GM18873 (cell line): ENCODE measurements around the gene ADNP.

Experiments used
- ATAC-seq: cut with Tn5 transposase; IDR thresholded peaks from one replicate; pipeline ENCODE4 v1.9.1; 2021; ENCODE audit warnings: mild to moderate bottlenecking, moderate library complexity, moderate number of reproducible peaks; ENCODE audit not compliant: unreplicated experiment, low FRiP score

The ADNP gene

GRCh38 chr20:50855498-50856474 lies 75.5 kb downstream of the ADNP start:
- ATAC-seq: no peak

- ATAC-seq: no peak
Observed at GRCh38 chr20:50854506-50855249, 76.6 kb downstream of the ADNP start.

GRCh38 chr20:50852085-50852484 lies 79.2 kb downstream of the ADNP start:
- ATAC-seq: no peak

DNA sequence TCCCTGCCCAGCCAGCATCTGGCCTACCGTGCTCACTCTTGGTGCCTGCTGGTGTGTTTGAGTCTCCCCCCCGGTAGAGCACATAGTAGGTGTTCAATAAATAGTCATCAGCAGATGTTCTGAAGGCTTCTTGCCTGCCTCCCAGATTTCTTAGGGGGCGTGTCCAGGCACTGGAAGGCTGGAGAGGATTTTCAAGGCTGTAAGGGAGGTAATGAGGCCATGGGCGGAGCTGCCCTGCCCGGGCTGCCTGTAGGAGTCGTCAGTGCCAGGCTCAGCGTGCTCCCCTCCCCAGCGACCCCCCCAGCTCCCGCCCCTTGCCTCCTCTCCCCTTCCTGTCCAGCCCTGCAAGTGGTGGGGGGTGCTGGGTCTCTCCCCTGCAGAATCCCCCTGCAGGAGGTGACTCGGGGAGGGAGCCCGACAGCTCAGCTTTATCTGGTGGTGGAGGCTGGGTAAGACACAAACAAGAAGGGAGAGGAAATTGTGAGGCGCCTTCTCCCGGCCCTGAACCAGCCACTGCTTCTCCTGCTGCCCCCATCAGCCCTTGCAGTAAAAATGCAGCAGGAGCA lies 80.4 kb downstream of the ADNP start:
- no peak for ATAC-seq

DNA sequence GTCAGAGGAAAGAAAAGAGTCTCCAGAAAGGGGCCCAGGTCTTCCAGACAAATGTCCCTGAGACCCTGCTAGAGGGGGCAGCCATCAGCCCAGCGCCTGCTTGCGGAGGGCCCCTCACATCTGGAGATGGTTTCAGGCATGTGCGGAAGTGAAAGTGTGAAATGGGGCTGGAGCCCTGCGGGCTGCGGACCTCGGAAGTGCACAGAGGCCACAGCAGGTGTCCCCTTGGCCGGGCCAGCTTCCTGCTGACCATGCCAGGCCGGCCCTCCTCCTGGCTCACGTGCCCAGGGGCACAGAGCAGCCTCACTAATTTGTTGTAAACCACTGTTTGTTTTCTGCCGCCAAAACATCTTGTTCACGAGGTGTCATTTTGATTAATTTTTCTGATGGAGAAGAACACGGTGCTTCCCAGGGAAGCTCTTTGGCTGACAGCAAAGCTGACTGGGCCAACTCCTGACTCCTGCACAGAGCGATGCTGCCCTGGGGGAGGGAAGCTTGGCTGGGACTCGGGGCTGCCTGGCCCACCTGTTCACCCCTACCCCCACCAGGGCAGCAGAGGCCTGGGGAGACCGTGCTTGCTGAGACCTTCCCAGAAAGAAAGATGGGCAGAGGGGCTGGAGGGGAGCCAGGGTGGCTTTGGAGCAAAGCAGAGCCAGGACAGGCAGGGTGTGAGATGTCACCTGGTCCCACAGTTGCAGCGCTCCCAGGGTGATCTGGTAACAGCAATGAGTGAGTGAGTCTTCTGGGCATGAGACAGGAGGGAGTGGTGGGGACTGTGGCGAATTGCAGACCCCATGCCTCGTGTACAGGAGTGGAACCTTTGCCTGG lies 82.2 kb downstream of the ADNP start:
- no peak for ATAC-seq

DNA sequence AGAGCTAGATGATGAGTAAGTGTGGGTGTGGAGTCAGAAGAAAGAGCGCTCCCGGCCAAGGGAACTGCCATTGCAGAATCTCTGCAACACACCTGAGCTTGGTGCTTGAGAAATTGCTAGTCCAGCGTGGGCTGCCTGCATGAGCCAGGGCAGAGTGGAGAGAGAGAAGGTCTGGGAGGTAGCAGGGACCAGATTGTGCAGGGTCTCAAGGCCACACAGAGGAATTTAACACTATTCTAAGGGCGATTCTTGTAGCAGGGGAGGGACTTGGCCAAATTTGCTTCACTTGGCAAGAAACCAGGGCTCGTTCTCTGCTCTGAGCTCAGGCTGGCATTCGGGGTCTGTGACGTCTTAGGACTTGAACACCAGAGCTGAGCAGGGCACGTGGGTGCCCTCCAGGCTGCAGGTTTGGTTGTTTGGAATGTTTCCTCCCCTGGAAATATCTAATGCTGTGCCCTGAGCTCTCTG lies 82.9 kb downstream of the ADNP start:
- no peak for ATAC-seq

GRCh38 chr20:50845566-50846215 lies 85.5 kb downstream of the ADNP start:
- no peak for ATAC-seq

DNA sequence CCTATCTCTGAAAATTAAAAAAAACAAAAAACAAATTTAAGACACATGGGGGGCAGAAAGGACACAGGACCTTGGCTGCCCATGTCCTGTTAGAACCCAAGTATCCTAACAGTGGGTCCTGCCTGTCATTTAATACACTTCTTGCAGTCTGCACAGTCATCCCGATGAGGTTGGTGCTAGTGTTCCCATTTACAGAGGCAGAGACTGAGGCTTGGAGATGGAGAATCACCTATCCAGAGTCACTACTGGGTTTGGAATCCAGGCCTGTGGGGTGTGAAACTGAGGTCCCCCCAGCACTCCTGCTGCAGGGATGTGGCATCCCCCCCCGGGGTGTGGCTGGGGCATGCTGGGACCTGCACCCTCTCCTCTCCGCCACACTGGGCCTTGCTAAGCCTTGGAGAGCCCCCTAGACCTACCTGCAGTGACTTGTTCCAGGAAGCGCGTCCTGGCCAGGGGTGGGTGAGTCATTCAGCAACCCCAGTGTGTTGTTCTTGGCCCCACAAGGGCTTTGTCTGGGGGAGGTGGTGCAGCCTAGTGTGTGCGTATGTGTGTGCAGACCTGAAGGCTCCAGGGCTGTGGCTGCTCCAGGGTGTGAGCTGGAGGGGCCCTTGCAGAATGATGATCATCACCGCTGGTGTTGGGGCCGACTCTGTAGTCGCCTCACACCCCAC lies 86.7 kb downstream of the ADNP start:
- peak; percentile 89 for ATAC-seq

DNA sequence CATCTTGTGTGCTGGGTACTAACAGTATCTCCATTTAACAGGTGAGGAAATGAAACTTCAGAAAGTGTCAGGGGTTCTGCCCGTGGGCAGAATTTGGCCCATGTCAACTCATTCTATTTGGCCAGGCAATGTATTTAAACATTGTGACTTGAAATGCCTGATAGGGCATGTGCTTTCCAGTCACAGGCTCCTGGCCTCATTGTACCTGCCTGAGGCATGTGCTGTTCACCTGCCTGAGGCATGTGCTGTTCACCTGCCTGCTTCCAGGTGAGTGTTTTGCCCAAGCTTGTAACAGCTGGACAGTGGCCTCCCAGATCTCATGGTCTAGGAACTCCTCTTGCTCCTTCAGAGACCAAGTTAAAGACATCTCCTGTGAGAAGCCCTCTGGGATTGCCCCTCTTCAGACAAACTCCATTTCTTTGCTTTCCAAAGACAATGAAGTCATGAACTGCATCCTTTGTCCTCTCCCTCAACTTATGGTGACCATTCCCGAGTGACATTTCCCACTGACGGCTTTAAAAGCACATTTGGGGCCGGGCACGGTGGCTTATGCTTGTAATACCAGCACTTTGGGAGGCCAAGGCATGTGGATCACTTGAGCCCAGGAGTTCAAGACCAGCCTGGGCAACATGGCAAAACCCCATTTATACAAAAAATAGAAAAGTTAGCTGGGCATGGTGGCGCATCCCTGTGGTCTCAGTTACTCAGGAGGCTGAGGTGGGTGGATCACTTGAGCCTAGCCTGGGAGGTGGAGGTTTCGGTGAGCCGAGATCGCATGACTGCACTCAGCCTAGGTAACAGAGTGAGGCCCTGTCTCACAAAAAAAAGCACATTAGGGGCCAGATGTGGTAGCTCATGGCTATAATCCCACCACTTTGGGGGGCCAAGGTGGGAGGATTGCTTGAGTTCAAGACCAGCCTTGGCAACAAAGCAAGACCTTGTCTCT lies 87.6 kb downstream of the ADNP start:
- no peak for ATAC-seq

DNA sequence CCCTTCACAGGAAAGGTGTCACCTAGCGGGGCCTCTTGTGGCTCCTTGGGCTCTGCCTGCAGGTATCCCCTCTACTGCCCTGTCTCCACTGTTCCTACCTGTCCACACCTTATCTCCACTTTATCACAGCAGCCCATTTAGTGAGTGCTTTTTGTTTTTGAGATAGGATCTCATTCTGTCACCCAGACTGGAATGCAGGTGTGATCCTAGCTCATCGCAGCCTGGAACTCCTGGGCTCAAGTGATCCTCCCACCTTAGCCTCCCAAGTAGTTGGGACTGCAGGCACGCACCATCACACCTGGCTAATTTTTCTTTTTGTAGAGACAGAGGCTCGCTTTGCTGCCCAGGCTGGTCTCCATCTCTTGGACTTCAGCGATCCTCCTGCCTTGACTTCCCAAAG lies 88.4 kb downstream of the ADNP start:
- no peak for ATAC-seq
